ENCODE results near the gene CSNK1G1. TPM values are rescaled to one million over a fixed set of nuclear protein-coding genes. Genes with fewer than 3 reads are reported as not detected.

The CSNK1G1 gene
- total and polyA plus RNA-seq, 12 donors = 1.9 to 9.4 (median 7.4) TPM

DNA sequence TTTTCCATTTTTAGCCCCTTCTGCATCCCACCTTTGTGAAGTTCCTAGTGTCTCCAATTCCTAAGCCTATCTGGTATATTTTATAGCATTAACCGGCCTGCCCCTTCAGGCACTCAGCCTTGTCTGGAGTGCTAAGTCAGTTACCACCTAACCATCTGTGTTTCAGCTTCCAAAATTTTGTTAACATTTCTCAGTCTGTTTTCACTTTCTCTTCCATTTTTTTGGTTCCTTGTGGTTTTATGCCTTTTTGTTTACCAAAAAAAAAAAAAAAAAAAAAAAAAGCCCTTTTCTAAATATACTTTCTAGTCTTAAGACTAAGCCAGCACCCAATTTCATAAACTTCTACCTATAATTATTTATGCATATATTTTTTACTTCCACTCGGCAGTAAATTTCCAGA, 92.4 kb downstream of the CSNK1G1 start:
- no peak for ATAC-seq
- Histone ChIP-seq H3K36me3 (no peaks in the 10 kb centered on the region), H3K9me3 (peaks cover 0 to 8% (median 0%) of the 10 kb centered on the region in 11 donors), H3K4me1 (no peaks in the 10 kb centered on the region), H3K27me3 (no peaks in the 10 kb centered on the region), H3K4me3 (no peak overlapping the region), H3K27ac (no peak overlapping the region)
- DNase-seq = no peak
- WGBS, 2 donors = 71 to 96% methylated on average over 2 of the region's 2 CpGs
- TF ChIP-seq, protein P1, sequence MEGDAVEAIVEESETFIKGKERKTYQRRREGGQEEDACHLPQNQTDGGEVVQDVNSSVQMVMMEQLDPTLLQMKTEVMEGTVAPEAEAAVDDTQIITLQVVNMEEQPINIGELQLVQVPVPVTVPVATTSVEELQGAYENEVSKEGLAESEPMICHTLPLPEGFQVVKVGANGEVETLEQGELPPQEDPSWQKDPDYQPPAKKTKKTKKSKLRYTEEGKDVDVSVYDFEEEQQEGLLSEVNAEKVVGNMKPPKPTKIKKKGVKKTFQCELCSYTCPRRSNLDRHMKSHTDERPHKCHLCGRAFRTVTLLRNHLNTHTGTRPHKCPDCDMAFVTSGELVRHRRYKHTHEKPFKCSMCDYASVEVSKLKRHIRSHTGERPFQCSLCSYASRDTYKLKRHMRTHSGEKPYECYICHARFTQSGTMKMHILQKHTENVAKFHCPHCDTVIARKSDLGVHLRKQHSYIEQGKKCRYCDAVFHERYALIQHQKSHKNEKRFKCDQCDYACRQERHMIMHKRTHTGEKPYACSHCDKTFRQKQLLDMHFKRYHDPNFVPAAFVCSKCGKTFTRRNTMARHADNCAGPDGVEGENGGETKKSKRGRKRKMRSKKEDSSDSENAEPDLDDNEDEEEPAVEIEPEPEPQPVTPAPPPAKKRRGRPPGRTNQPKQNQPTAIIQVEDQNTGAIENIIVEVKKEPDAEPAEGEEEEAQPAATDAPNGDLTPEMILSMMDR (IDR thresholded peaks at IDR 0.05) = no peak
- intact Hi-C loops (cut with DNase I) = no loop called here

DNA sequence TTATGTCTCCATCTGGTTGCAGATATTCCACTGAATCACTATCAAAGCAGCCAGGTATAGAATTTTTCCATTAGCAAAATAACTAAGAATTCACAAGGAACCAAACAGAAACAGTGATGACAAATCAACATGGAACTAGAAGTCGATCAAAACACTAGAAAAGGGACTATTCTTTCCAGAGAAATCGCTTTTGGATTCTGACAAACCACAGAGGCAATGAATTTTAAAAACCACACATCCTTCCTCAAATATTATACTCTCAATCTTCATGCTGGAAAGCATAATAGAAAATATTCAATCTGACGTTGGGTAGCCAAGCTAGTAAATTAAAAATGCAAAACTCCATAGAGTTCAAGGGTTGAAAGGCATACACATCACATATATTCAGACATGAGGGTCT, 99.9 kb downstream of the CSNK1G1 start:
- ATAC-seq = no peak
- Histone ChIP-seq H3K27ac (no peak overlapping the region), H3K4me3 (no peak overlapping the region), H3K4me1 (peaks cover 0 to 8% (median 0%) of the 10 kb centered on the region in 9 donors), H3K27me3 (no peaks in the 10 kb centered on the region), H3K36me3 (peaks cover 0 to 7% (median 0%) of the 10 kb centered on the region in 9 donors), H3K9me3 (peaks cover 0 to 4% (median 0%) of the 10 kb centered on the region in 11 donors)
- WGBS, 2 donors = 83 to 89% methylated on average over 3 of the region's 3 CpGs
- TF ChIP-seq, protein P1 (IDR thresholded peaks at IDR 0.05) = no peak
- intact Hi-C loops (cut with DNase I) = no loop called here
- DNase-seq = no peak

DNA sequence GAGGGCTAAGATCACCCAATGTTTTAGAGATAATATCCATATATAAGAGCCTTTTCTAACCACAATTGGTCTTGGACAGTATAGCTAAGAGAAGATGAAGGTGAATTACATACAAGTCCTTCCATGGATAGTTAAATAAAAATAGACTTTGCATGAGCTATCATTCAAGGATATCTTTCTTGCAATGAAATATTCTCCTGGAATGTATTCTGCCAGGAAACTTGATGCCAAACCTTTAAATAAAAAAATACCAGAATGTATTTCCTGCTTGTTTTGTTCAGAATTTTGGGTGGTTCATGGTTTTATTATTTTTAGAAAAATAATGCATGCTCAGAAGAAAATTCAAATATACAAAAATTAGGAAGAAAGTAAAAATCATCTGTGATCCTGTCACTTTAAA, 104.3 kb downstream of the CSNK1G1 start:
- DNase-seq = no peak
- intact Hi-C loops (cut with DNase I) = no loop called here
- peaks cover 0 to 8% (median 0%) of the 10 kb centered on the region in 9 donors for H3K36me3 ChIP-seq
- H3K9me3 ChIP-seq = peaks cover 0 to 1% (median 0%) of the 10 kb centered on the region in 11 donors
- H3K27me3 ChIP-seq = no peaks in the 10 kb centered on the region
- no peak overlapping the region for H3K4me3 ChIP-seq
- TF ChIP-seq, protein P1 (IDR thresholded peaks at IDR 0.05) = no peak
- H3K27ac ChIP-seq = no peak overlapping the region
- peaks cover 0 to 26% (median 10%) of the 10 kb centered on the region in 9 donors for H3K4me1 ChIP-seq
- no peak for ATAC-seq

DNA sequence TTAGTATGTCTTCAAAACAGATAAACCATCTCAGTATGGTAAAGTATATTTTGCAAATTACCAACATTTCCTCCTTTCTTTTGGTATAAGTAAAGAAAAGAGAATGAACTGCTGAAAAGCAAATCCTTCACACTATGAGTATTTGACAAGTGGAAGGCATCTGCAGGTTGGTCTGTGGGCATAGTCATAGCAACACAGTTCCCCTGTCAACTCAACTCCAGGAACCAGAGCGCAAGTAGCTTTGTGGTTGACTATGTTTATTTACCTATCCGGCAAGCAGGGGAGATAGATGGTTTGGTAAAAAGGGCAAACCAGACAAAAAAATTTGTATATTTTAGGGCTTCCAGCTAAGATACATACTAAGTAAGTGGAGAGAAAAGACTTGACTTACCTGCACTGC, 104.9 kb downstream of the CSNK1G1 start:
- peaks cover 0 to 8% (median 0%) of the 10 kb centered on the region in 9 donors for H3K36me3 ChIP-seq
- H3K9me3 ChIP-seq = no peaks in the 10 kb centered on the region
- H3K4me1 ChIP-seq = peaks cover 0 to 27% (median 10%) of the 10 kb centered on the region in 9 donors
- intact Hi-C loops (cut with DNase I) = no loop called here
- WGBS, 2 donors = 84 to 93% methylated on average over 2 of the region's 2 CpGs
- TF ChIP-seq, protein P1 (IDR thresholded peaks at IDR 0.05) = no peak
- ATAC-seq (no peak), DNase-seq (no peak)
- H3K4me3 ChIP-seq = no peak overlapping the region
- H3K27ac ChIP-seq = no peak overlapping the region
- H3K27me3 ChIP-seq = no peaks in the 10 kb centered on the region

Data from heart right ventricle (tissue), 16 donors.